Activated effector memory CD4-positive, alpha-beta T cell treated with Interleukin-2 at 50 U/mL for 16 hours (primary cell): Measurements from ENCODE around the gene ELMOD3.
"Not testable (repeated sequence)": the region's sequence is repeated elsewhere in the genome, so short reads cannot be mapped to it uniquely, and the experiment has no call there.

Experiments
- DNase-seq: peaks from one replicate; pipeline ENCODE4 v3.0.0-alpha.2; 2020

Gene ELMOD3

GRCh38 chr2:85405201-85406059, 50.9 kb downstream of the ELMOD3 start:
- peak; percentile 61 for DNase-seq

GRCh38 chr2:85409845-85410583, 55.4 kb downstream of the ELMOD3 start, which contains the start of gene CAPG:
CAPG (minus strand) TSS chr2:85410366; CDS start chr2:85402145, 8,221 bp downstream.
- DNase-seq: peak; percentile 46

- DNase-seq: no peak
Measured at GRCh38 chr2:85410584-85411404, 56.2 kb downstream of the ELMOD3 start.

- DNase-seq: no peak
Measured at GRCh38 chr2:85411405-85411748, 56.8 kb downstream of the ELMOD3 start.

GRCh38 chr2:85413592-85414420, 59.2 kb downstream of the ELMOD3 start:
- DNase-seq: no peak

- DNase-seq: not testable (repeated sequence)
Measured at GRCh38 chr2:85414421-85414759, 59.8 kb downstream of the ELMOD3 start.

GRCh38 chr2:85414761-85415553, 60.4 kb downstream of the ELMOD3 start:
- DNase-seq: no peak

GRCh38 chr2:85415980-85416650, 61.5 kb downstream of the ELMOD3 start:
- no peak for DNase-seq

- DNase-seq: peak; percentile 81
Measured at GRCh38 chr2:85418132-85419008, 63.8 kb downstream of the ELMOD3 start, which contains the start of gene SH2D6. SH2D6 (plus strand) TSS chr2:85418714; CDS start chr2:85429466, 10,752 bp downstream.

GRCh38 chr2:85419009-85419675, 64.6 kb downstream of the ELMOD3 start:
- DNase-seq: no peak

- peak; percentile 84 for DNase-seq
Measured at GRCh38 chr2:85420536-85421259, 66.1 kb downstream of the ELMOD3 start.

GRCh38 chr2:85421260-85422071, 66.9 kb downstream of the ELMOD3 start:
- no peak for DNase-seq

GRCh38 chr2:85422072-85422457, 67.5 kb downstream of the ELMOD3 start:
- no peak for DNase-seq

GRCh38 chr2:85423525-85423924, 69.0 kb downstream of the ELMOD3 start:
- no peak for DNase-seq

- DNase-seq: no peak
Measured at GRCh38 chr2:85425588-85425987, 71.0 kb downstream of the ELMOD3 start.

- no peak for DNase-seq
Measured at GRCh38 chr2:85427300-85427835, 72.8 kb downstream of the ELMOD3 start.

- DNase-seq: no peak
Measured at GRCh38 chr2:85428343-85428881, 73.8 kb downstream of the ELMOD3 start.
